GM23248 (cell line): ENCODE data around the gene PEX11A. TPM values are rescaled to one million over a fixed set of nuclear protein-coding genes. Genes with fewer than 3 reads are reported as not detected.

Source experiments
- DNase-seq: peaks from one replicate; pipeline ENCODE4 v3.0.0-alpha.2; 2015
- H2AFZ ChIP-seq: fragments of 200-600 bp; sonication (generic); 2 replicates; pipeline ENCODE4 v1.6.1; 2016; ENCODE audit warnings: antibody characterized with exemption
- H3F3A ChIP-seq: fragments of 200-600 bp; sonication (generic); 2 replicates; pipeline ENCODE4 v1.6.1; 2016; ENCODE audit warnings: mild to moderate bottlenecking, antibody characterized with exemption, mixed run types; ENCODE audit not compliant: insufficient read depth
- H3K27ac ChIP-seq: fragments of 200-600 bp; sonication (generic); 2 replicates; pipeline ENCODE4 v1.5.1; 2016; ENCODE audit warnings: mild to moderate bottlenecking
- H3K27me3 ChIP-seq: fragments of 200-600 bp; sonication (generic); replicated peaks from 2 replicates; pipeline ENCODE4 v1.6.1; 2016; ENCODE audit warnings: mild to moderate bottlenecking; ENCODE audit not compliant: insufficient read depth
- H3K36me3 ChIP-seq: fragments of 200-600 bp; sonication (generic); 2 replicates; pipeline ENCODE4 v1.6.1; 2016; ENCODE audit warnings: low read depth, mild to moderate bottlenecking
- H3K4me1 ChIP-seq: fragments of 200-600 bp; sonication (generic); 2 replicates; pipeline ENCODE4 v1.6.1; 2016; ENCODE audit warnings: mild to moderate bottlenecking; ENCODE audit not compliant: insufficient read depth
- H3K4me2 ChIP-seq: fragments of 200-600 bp; sonication (generic); one replicate; pipeline ENCODE4 v1.6.1; 2016; ENCODE audit warnings: mild to moderate bottlenecking; ENCODE audit not compliant: unreplicated experiment
- H3K4me3 ChIP-seq: fragments of 200-600 bp; sonication (generic); 2 replicates; pipeline ENCODE4 v1.5.1; 2016; ENCODE audit warnings: mild to moderate bottlenecking
- H3K79me2 ChIP-seq: fragments of 200-600 bp; sonication (generic); 2 replicates; pipeline ENCODE4 v1.6.1; 2016; ENCODE audit warnings: mild to moderate bottlenecking; ENCODE audit not compliant: insufficient read depth
- H3K9ac ChIP-seq: fragments of 200-600 bp; sonication (generic); 2 replicates; pipeline ENCODE4 v1.6.1; 2016; ENCODE audit warnings: mild to moderate bottlenecking
- H3K9me2 ChIP-seq: fragments of 200-600 bp; sonication (generic); 2 replicates; pipeline ENCODE4 v1.6.1; 2016; ENCODE audit warnings: mixed run types, mild to moderate bottlenecking, moderate library complexity; ENCODE audit not compliant: insufficient read depth
- H3K9me3 ChIP-seq: fragments of 200-600 bp; sonication (generic); one replicate; pipeline ENCODE4 v1.6.1; 2017; ENCODE audit warnings: low read depth
- H4K20me1 ChIP-seq: fragments of 200-600 bp; sonication (generic); 2 replicates; pipeline ENCODE4 v1.6.0; 2016; ENCODE audit not compliant: insufficient read depth
- EZH2 ChIP-seq: fragments of 200-600 bp; sonication (generic); IDR thresholded peaks from 2 replicates; pipeline ENCODE4 v1.6.1; 2018; ENCODE audit warnings: antibody characterized with exemption, mild to moderate bottlenecking; ENCODE audit not compliant: insufficient read depth, poor library complexity, severe bottlenecking
- EZH2phosphoT487 ChIP-seq: fragments of 200-600 bp; sonication (generic); IDR thresholded peaks from 2 replicates; pipeline ENCODE4 v1.6.1; 2018; ENCODE audit warnings: antibody characterized with exemption, moderate library complexity, mild to moderate bottlenecking, low read depth; ENCODE audit not compliant: insufficient read depth
- WGBS, 2 experiments: methylation state at CpG; one replicate each; pipeline ENCODE4 v1.1.6; 2015 to 2017; ENCODE audit warnings: low lambda C conversion rate in 2 of 2, low coverage in 1 of 2; ENCODE audit errors: missing lambda C conversion rate in 2 of 2; 5-methylcytosine and 5-hydroxymethylcytosine counted together
- in situ Hi-C: fragments of 300-500 bp; cut with MboI; formaldehyde crosslinking; loops from 2 replicates; pipeline ENCODE4 v1.15.0; 2020
- polyA plus RNA-seq: library from polyadenylated mRNA; unstranded; fragments of >200 nt; fragmentation: Nextera tagmentation; extraction: Ambion mirVana; gene quantifications from 2 replicates; pipeline ENCODE4 v1.2.1, GENCODE V29; 2016
- total RNA-seq: library from RNA; depleted of rRNA; stranded (reverse); fragments of >200 nt; shearing (Covaris generic); gene quantifications from 2 replicates; pipeline ENCODE4 v1.2.3, GENCODE V29; 2014

Gene PEX11A
- total and polyA plus RNA-seq, 2 experiments from 2014 or later = 5.3 to 5.4 TPM

DNA sequence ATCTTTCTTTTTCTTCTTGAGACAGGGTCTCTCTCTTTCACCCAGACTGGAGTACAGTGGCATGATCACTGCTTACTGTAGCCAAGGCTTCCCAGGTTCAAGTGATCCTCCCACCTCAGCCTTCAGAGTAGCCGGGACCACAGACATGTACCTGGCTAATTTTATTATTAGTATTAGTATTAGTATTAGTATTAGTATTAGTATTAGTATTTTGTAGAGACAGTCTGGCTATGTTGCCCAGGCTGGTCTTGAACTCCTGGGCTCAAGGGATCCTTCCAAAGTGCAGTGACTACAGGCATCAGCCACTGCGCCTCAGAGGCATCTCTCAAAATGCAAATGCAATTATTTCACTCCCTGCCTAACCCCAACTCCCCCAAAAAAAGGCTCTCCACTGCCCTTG, 37.0 kb downstream of the PEX11A start:
- DNase-seq = no peak
- H3K9ac ChIP-seq = peak overlapping the region; percentile 84
- H3K27ac ChIP-seq = peak overlapping the region; percentile 82
- H4K20me1 ChIP-seq = no peaks in the 10 kb centered on the region
- no peak for TF ChIP-seq EZH2
- no peak for TF ChIP-seq EZH2phosphoT487
- H3K79me2 ChIP-seq = peaks cover 45% of the 10 kb centered on the region
- peak overlapping the region; percentile 42 for H3K4me2 ChIP-seq
- no peaks in the 10 kb centered on the region for H3K9me2 ChIP-seq
- H3K9me3 ChIP-seq = no peaks in the 10 kb centered on the region
- H3F3A ChIP-seq = peaks cover 20% of the 10 kb centered on the region
- in situ Hi-C loops = no loop called here
- peak overlapping the region; percentile 92 for H3K4me3 ChIP-seq
- no peak overlapping the region for H2AFZ ChIP-seq
- H3K27me3 ChIP-seq = no peaks in the 10 kb centered on the region
- H3K4me1 ChIP-seq = peaks cover 18% of the 10 kb centered on the region
- no peaks in the 10 kb centered on the region for H3K36me3 ChIP-seq
- WGBS, 2 experiments = 93 to 96% methylated on average over 2 of the region's 2 CpGs

GRCh38 chr15:89652666-89653065, 37.9 kb downstream of the PEX11A start:
- peaks cover 20% of the 10 kb centered on the region for H3F3A ChIP-seq
- H3K79me2 ChIP-seq = peaks cover 45% of the 10 kb centered on the region
- no peaks in the 10 kb centered on the region for H4K20me1 ChIP-seq
- TF ChIP-seq EZH2 = no peak
- TF ChIP-seq EZH2phosphoT487 = no peak
- 81% methylated on average over 16 of the region's 16 CpGs for WGBS, 2 experiments
- H3K9ac ChIP-seq = no peak overlapping the region
- no peak overlapping the region for H3K4me2 ChIP-seq
- no peaks in the 10 kb centered on the region for H3K36me3 ChIP-seq
- H3K27me3 ChIP-seq = no peaks in the 10 kb centered on the region
- H3K9me3 ChIP-seq = no peaks in the 10 kb centered on the region
- peaks cover 18% of the 10 kb centered on the region for H3K4me1 ChIP-seq
- H3K4me3 ChIP-seq = no peak overlapping the region
- in situ Hi-C loops = no loop called here
- H3K27ac ChIP-seq = no peak overlapping the region
- no peak for DNase-seq
- H2AFZ ChIP-seq = no peak overlapping the region
- no peaks in the 10 kb centered on the region for H3K9me2 ChIP-seq

GRCh38 chr15:89652131-89652530, 38.4 kb downstream of the PEX11A start:
- peaks cover 18% of the 10 kb centered on the region for H3K4me1 ChIP-seq
- peaks cover 45% of the 10 kb centered on the region for H3K79me2 ChIP-seq
- H3K27me3 ChIP-seq = no peaks in the 10 kb centered on the region
- H4K20me1 ChIP-seq = no peaks in the 10 kb centered on the region
- TF ChIP-seq EZH2phosphoT487 = no peak
- no peak for TF ChIP-seq EZH2
- H3F3A ChIP-seq = peaks cover 20% of the 10 kb centered on the region
- H3K9me3 ChIP-seq = no peaks in the 10 kb centered on the region
- no peak overlapping the region for H2AFZ ChIP-seq
- no peak for DNase-seq
- H3K4me3 ChIP-seq = no peak overlapping the region
- no peaks in the 10 kb centered on the region for H3K9me2 ChIP-seq
- H3K4me2 ChIP-seq = no peak overlapping the region
- in situ Hi-C loops = no loop called here
- 86 to 87% methylated on average over 7 of the region's 7 CpGs for WGBS, 2 experiments
- H3K27ac ChIP-seq = no peak overlapping the region
- no peak overlapping the region for H3K9ac ChIP-seq
- H3K36me3 ChIP-seq = no peaks in the 10 kb centered on the region

- whole genome bisulfite sequencing, 2 experiments = 89 to 94% methylated on average over 15 of the region's 15 CpGs
- Histone ChIP-seq H3K27me3 (no peaks in the 10 kb centered on the region), H3K9me2 (no peaks in the 10 kb centered on the region), H4K20me1 (no peaks in the 10 kb centered on the region), H3K4me3 (no peak overlapping the region), H3K79me2 (peaks cover 45% of the 10 kb centered on the region), H3K9ac (no peak overlapping the region), H3K27ac (no peak overlapping the region), H3K4me1 (peaks cover 3% of the 10 kb centered on the region; the same call in 1 of the 2 replicates), H3K9me3 (no peaks in the 10 kb centered on the region), H3K4me2 (no peak overlapping the region), H3K36me3 (peaks cover 4% of the 10 kb centered on the region; the same call in 1 of the 2 replicates), H2AFZ (no peak overlapping the region), H3F3A (peaks cover 4% of the 10 kb centered on the region; the same call in 1 of the 2 replicates)
- no peak for DNase-seq
- TF ChIP-seq EZH2phosphoT487 = no peak
- TF ChIP-seq EZH2 = no peak
- in situ Hi-C loops = no loop called here
These were observed 40.8 kb downstream of the PEX11A start for GRCh38 chr15:89649716-89650115.
